ENCODE results near the gene RNF145.

The RNF145 gene

DNA sequence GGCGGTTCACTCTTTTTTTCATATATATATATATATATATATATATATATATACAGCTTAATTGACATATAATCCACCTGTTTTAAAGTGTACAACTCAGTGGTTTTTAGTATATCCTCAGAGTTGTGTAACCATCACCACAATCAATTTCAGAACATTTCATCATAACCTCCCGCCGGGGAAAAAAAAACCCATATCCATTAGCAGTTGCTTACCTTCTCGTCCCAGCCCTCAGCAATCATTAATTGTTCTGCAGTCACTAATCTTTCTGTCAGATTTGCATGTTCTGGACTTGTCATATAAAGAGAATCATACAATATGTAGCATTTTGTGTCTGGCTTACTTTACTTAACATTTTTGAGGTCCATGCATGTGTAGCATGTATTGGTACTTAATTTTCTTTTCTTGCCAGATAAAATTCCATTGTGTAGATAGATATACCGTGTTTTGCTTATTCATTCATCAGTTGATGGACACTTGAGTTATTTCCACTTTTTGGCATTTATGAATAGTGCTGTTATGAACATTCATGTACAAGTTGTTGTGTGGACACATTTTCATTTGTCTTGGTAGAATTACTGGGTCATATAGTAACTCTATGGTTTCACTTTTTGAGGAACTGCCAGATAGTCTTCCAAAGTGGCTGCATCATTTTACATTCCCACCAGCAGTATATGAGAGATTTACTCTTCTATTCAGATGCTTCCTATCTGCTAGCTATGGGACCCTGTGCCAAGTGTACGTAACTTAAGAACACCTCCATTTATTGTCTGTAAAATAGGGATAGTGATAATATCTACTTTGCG lies 3.5 kb upstream of the RNF145 start:
- no peak for DNase-seq (ENCODE audit: low read depth, low spot score)
- TF ChIP-seq, protein P1, sequence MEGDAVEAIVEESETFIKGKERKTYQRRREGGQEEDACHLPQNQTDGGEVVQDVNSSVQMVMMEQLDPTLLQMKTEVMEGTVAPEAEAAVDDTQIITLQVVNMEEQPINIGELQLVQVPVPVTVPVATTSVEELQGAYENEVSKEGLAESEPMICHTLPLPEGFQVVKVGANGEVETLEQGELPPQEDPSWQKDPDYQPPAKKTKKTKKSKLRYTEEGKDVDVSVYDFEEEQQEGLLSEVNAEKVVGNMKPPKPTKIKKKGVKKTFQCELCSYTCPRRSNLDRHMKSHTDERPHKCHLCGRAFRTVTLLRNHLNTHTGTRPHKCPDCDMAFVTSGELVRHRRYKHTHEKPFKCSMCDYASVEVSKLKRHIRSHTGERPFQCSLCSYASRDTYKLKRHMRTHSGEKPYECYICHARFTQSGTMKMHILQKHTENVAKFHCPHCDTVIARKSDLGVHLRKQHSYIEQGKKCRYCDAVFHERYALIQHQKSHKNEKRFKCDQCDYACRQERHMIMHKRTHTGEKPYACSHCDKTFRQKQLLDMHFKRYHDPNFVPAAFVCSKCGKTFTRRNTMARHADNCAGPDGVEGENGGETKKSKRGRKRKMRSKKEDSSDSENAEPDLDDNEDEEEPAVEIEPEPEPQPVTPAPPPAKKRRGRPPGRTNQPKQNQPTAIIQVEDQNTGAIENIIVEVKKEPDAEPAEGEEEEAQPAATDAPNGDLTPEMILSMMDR (IDR thresholded peaks at IDR 0.05; ENCODE audit: low read depth, low read length) = no peak
- in situ Hi-C loops (cut with HindIII; ENCODE audit: low sequenced_read_pairs) = no loop called here
- no peak overlapping the region for H3K4me3 ChIP-seq (ENCODE audit: low read depth, low read length)

DNA sequence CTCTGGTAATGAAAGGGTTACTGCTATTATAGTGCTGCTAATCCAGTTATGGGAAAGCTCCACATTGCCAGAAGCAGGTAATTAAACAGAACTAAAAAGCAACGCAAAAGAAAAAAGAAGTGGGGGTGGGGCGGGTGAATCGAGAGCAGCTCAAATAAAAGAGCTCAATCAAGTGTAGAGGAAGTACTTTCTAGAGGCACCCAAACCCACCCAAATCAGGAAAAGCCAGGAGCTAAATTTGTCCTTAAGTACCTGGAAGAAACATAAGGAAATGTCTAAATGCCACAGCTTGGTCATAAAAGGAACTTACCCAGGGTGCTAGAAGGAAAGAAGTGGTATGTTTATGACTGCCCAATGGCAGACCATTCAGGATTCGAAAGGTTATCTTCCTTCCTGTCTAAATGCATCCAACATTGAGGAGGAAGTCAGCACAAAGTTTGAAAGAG lies 2.4 kb upstream of the RNF145 start:
- no peak for DNase-seq (ENCODE audit: low read depth, low spot score)
- H3K4me3 ChIP-seq (ENCODE audit: low read depth, low read length) = no peak overlapping the region
- TF ChIP-seq, protein P1 (IDR thresholded peaks at IDR 0.05; ENCODE audit: low read depth, low read length) = no peak
- in situ Hi-C loops (cut with HindIII; ENCODE audit: low sequenced_read_pairs) = no loop called here

DNA sequence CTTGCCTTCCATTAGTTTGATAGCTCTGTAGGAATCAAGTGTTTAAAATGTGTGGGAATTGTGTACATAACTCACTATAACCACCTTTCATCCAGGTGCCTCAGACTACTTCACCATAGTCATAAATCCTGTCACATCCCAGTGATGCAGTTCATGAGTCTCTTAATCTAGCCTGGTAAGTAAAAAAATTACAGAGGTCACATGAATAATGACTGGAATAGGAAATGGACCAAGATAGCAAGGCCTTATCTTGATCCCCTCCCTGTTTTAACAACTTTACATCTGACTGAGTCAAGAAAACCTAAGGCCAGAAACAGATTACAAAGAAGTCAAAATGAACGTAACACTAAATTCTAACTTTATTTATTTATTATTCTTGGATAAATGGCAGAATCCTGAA lies 1.5 kb upstream of the RNF145 start:
- DNase-seq (ENCODE audit: low read depth, low spot score) = no peak
- TF ChIP-seq, protein P1 (IDR thresholded peaks at IDR 0.05; ENCODE audit: low read depth, low read length) = no peak
- in situ Hi-C loops (cut with HindIII; ENCODE audit: low sequenced_read_pairs) = no loop called here
- H3K4me3 ChIP-seq (ENCODE audit: low read depth, low read length) = no peak overlapping the region

DNA sequence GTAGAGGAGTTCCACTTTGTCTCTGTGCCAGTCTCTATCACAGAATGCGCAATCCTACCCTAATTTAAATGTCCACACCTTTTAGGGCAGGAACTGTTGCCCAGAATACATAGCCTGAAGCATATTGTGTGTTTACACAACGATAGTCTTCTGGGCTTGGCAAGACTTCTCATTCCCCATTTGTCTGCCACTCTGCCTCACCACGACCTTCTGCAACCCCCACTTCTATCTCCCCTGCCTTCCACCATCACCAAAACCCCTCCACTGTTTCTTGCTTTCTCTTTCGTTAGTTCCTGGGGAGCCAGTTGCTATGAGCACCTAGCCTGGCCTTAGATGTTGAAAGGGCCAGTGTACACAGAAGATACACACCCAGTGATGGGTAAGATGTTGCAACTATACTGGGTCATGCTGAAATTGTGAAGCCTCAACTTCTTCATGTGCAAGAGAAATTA lies 883 bp upstream of the RNF145 start:
- no peak for DNase-seq (ENCODE audit: low read depth, low spot score)
- TF ChIP-seq, protein P1 (IDR thresholded peaks at IDR 0.05; ENCODE audit: low read depth, low read length) = no peak
- no peak overlapping the region for H3K4me3 ChIP-seq (ENCODE audit: low read depth, low read length)

DNA sequence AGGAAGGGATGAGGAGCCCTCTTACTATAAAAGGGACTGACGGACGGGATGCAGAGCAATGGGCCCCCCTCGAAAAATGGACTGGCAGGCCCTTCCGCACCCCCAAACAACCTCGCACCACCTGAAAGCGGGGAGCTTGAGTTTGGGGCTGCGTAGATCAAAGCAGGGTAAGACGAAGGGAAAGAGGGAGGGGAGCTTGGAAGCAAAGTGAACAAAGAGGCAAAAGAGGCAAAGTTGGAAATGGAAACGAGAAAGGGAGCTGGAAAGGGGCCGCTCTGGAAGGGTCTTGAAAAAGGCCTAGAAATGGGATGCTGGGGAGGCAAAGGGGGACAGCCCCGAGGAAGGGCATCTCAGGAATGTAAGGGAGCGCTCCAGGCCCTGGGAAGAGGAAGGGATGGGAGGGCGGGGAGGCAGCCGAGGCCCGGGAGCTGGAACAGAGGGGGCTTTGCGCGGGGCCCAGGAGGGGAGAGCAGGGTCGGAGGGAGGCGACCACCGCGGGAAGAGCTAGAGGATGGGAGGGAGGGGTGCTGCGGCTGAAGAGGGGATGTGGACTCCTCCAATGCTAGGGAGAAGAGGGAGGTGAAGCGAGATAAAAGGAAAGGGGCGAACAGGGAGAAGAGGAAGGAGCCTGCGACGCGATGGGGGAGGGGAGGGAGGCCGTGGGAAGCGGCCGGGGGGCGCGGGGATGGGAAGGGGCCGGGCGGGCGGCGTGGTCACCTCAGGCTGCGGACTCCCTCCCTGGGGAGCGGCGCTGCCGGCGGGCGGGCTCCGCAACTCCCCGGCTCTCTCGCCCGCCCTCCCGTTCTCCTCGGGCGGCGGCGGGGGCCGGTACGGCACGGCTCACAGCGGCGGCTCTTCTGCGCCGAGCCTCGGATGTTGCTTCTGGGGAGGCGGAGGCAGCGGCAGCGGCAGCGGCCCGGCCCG lies 577 bp downstream of the RNF145 start:
- TF ChIP-seq, protein P1 (IDR thresholded peaks at IDR 0.05; ENCODE audit: low read depth, low read length) = no peak
- in situ Hi-C loops (cut with HindIII; ENCODE audit: low sequenced_read_pairs) = no loop called here
- peak; percentile 35 for DNase-seq (ENCODE audit: low read depth, low spot score)
- H3K4me3 ChIP-seq (ENCODE audit: low read depth, low read length) = peak overlapping the region; percentile 84

More for the DNA sequence above, 883 bp upstream of the RNF145 start:
- in situ Hi-C loops (cut with HindIII; ENCODE audit: low sequenced_read_pairs) = no loop called here

DNA sequence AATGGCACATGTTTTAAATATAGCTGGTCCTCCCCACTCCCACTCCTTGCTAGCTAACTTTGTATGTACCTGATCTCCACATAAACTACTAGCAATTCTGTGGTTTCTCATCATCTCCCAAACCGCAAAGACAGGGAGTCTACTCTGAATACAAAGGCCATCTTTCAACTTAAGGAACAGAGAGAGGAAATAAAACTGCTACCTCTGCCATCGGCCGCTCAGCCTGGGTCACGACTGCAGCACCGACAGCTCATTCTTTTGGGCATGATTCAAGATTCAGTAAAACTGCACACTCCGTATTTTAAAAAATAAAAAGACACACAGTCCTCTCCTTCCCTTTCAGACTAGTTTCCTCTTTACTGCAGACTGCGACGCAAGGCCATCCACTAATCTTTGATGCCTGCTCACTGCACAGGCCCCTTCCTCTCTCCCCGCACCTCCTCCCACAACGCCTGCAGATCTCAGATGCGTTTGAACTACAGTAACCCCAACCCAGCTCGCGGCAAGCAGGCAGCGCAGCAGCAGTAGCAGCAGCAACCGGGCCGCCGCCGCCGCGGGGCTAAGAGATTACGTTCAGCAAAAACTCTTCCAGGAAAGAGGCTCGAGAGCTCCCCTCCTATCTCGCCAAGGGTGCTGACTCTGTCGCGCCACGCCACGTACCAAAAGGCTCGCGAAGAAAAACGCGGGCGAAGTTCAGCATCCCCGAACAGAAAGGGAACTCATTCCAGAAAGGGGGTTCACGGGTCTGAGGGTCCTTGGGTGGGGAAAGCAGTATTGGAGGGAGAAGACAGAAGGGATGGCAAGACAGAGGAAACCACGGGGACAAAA lies 1.5 kb downstream of the RNF145 start:
- peak; percentile 87 for DNase-seq (ENCODE audit: low read depth, low spot score)
- TF ChIP-seq, protein P1 (IDR thresholded peaks at IDR 0.05; ENCODE audit: low read depth, low read length) = no peak
- peak overlapping the region; percentile 84 for H3K4me3 ChIP-seq (ENCODE audit: low read depth, low read length)
- in situ Hi-C loops (cut with HindIII; ENCODE audit: low sequenced_read_pairs) = no loop called here
